Osteoblast (primary cell): ENCODE results near the gene ARHGAP40. TPM values are rescaled to one million over a fixed set of nuclear protein-coding genes. Genes with fewer than 3 reads are reported as not detected.

Experiments used
- DNase-seq: peaks from one replicate; pipeline ENCODE4 v3.0.0; 2011; ENCODE audit warnings: low spot score, mixed read lengths; ENCODE audit not compliant: insufficient read length; ENCODE audit errors: missing footprints
- H2AFZ ChIP-seq: 2 replicates; pipeline ENCODE4 v1.6.0; 2011; ENCODE audit warnings: mild to moderate bottlenecking, low read length
- H3K27ac ChIP-seq: 2 replicates; pipeline ENCODE4 v1.5.1; 2011; ENCODE audit warnings: mild to moderate bottlenecking, low read depth, low read length, moderate library complexity
- H3K27me3 ChIP-seq: 2 replicates; pipeline ENCODE4 v1.6.0; 2012; ENCODE audit warnings: mild to moderate bottlenecking, control low read depth, inconsistent platforms, low read length, moderate library complexity; ENCODE audit not compliant: insufficient read depth
- H3K36me3 ChIP-seq: 2 replicates; pipeline ENCODE4 v1.5.1; 2011; ENCODE audit warnings: mild to moderate bottlenecking, low read length, control low read depth, moderate library complexity; ENCODE audit not compliant: insufficient read depth
- H3K4me1 ChIP-seq: 2 replicates; pipeline ENCODE4 v1.5.1; 2011; ENCODE audit warnings: mild to moderate bottlenecking, low read length, control low read depth, moderate library complexity; ENCODE audit not compliant: insufficient read depth
- H3K4me2 ChIP-seq: 2 replicates; pipeline ENCODE4 v1.6.0; 2011; ENCODE audit warnings: mild to moderate bottlenecking, low read length; ENCODE audit not compliant: insufficient read depth
- H3K4me3 ChIP-seq: fragments of 200-600 bp; sonication (generic); 3 replicates; pipeline ENCODE4 v1.5.1; 2012; ENCODE audit warnings: mild to moderate bottlenecking, low read length, inconsistent platforms; ENCODE audit not compliant: insufficient read depth
- H3K79me2 ChIP-seq: 2 replicates; pipeline ENCODE4 v1.6.0; 2012; ENCODE audit warnings: mild to moderate bottlenecking, low read length, control low read depth, inconsistent platforms; ENCODE audit not compliant: insufficient read depth
- H3K9me3 ChIP-seq: 2 replicates; pipeline ENCODE4 v1.5.1; 2011; ENCODE audit warnings: low read depth, low read length, control low read depth
- H4K20me1 ChIP-seq: 2 replicates; pipeline ENCODE4 v1.6.0; 2012; ENCODE audit warnings: mild to moderate bottlenecking, low read length, control low read depth; ENCODE audit not compliant: insufficient read depth
- total RNA-seq: library from RNA; depleted of rRNA; stranded (reverse); fragments of >200 nt; gene quantifications from 2 replicates; pipeline ENCODE4 v1.2.3, GENCODE V29; 2012
- TF ChIP-seq, protein P1 (sequence below): IDR thresholded peaks from 2 replicates; pipeline ENCODE4 v1.5.1; 2011; ENCODE audit warnings: mild to moderate bottlenecking, low read depth, low read length, moderate library complexity; ENCODE audit errors: extremely low read depth

ARHGAP40 gene
- total RNA-seq, 1 donor: not detected

DNA sequence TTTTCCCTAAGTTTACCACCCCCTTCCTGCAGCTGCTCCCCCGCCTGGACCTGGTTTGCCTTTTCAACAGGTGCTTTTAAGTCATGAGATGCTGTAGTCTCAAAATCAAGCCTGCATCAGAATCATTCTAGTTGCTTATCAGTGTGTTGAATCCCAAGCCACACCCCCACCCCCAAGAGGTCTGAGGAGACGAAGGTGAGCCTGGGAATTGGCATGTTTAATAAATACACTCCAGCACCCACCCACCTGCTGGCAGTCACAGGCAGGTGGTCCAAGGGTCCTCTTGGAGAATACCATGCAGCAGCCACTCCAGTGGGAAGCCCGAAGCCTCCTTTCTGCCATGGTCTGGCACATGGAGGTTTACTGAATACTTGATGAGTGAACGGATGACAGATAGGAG, 21.7 kb upstream of the ARHGAP40 start:
- Histone ChIP-seq H3K36me3 (peaks cover 15% of the 10 kb centered on the region), H4K20me1 (no peaks in the 10 kb centered on the region), H2AFZ (no peak overlapping the region), H3K4me2 (no peak overlapping the region), H3K4me1 (no peaks in the 10 kb centered on the region), H3K79me2 (no peaks in the 10 kb centered on the region), H3K4me3 (no peak overlapping the region), H3K27me3 (peaks cover 9% of the 10 kb centered on the region), H3K9me3 (no peaks in the 10 kb centered on the region), H3K27ac (no peak overlapping the region)
- TF ChIP-seq, protein P1, sequence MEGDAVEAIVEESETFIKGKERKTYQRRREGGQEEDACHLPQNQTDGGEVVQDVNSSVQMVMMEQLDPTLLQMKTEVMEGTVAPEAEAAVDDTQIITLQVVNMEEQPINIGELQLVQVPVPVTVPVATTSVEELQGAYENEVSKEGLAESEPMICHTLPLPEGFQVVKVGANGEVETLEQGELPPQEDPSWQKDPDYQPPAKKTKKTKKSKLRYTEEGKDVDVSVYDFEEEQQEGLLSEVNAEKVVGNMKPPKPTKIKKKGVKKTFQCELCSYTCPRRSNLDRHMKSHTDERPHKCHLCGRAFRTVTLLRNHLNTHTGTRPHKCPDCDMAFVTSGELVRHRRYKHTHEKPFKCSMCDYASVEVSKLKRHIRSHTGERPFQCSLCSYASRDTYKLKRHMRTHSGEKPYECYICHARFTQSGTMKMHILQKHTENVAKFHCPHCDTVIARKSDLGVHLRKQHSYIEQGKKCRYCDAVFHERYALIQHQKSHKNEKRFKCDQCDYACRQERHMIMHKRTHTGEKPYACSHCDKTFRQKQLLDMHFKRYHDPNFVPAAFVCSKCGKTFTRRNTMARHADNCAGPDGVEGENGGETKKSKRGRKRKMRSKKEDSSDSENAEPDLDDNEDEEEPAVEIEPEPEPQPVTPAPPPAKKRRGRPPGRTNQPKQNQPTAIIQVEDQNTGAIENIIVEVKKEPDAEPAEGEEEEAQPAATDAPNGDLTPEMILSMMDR: no peak
- no peak for DNase-seq

DNA sequence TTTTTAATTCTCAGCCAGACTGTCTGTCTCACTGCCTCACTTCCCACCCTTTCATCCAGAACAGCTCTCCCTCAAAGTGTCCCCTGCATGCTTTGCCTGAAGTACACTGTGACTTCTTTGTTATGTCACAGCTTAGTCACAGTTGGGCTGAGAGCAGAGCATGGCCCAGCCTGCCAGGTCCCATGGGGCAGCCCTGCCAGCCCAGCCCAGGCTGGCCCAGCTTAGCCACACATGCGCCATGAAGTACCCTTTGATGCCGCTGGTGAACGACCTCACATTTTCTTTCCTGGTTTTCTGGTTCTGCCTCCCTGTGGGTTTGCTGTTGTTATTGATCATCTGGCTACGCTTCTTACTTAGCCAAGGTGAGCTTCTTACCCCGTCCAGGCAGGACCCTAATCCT, 20.6 kb upstream of the ARHGAP40 start, which contains the start of gene ADIG:
ADIG (plus strand) TSS at position 185 of the 400 bp plus-strand sequence; CDS start at position 239, 54 bp downstream.
- Histone ChIP-seq H3K27me3 (peaks cover 9% of the 10 kb centered on the region), H3K36me3 (peaks cover 4% of the 10 kb centered on the region), H3K4me1 (no peaks in the 10 kb centered on the region), H3K4me2 (no peak within 1 kb of the TSS), H3K79me2 (no peaks in the 10 kb centered on the region), H2AFZ (no peak within 1 kb of the TSS), H3K27ac (no peak within 1 kb of the TSS), H3K9me3 (no peaks in the 10 kb centered on the region), H4K20me1 (no peaks in the 10 kb centered on the region), H3K4me3 (no peak within 1 kb of the TSS)
- TF ChIP-seq, protein P1: no peak
- no peak for DNase-seq

GRCh38 chr20:38581830-38582358, 19.7 kb upstream of the ARHGAP40 start:
- no peak for DNase-seq
- no peaks in the 10 kb centered on the region for H4K20me1 ChIP-seq
- H3K27me3 ChIP-seq: peaks cover 9% of the 10 kb centered on the region
- TF ChIP-seq, protein P1: no peak
- no peak overlapping the region for H2AFZ ChIP-seq
- H3K79me2 ChIP-seq: no peaks in the 10 kb centered on the region
- H3K4me2 ChIP-seq: no peak overlapping the region
- H3K4me3 ChIP-seq: no peak overlapping the region
- no peaks in the 10 kb centered on the region for H3K4me1 ChIP-seq
- no peak overlapping the region for H3K27ac ChIP-seq
- H3K36me3 ChIP-seq: no peaks in the 10 kb centered on the region
- H3K9me3 ChIP-seq: no peaks in the 10 kb centered on the region

GRCh38 chr20:38583306-38583705, 18.3 kb upstream of the ARHGAP40 start:
- Histone ChIP-seq H3K27me3 (peaks cover 9% of the 10 kb centered on the region), H4K20me1 (no peaks in the 10 kb centered on the region), H3K27ac (no peak overlapping the region), H3K9me3 (no peaks in the 10 kb centered on the region), H3K4me1 (no peaks in the 10 kb centered on the region), H2AFZ (no peak overlapping the region), H3K79me2 (no peaks in the 10 kb centered on the region), H3K4me3 (no peak overlapping the region), H3K4me2 (no peak overlapping the region), H3K36me3 (no peaks in the 10 kb centered on the region)
- TF ChIP-seq, protein P1: no peak
- DNase-seq: no peak
